A549 (cell line): Measurements from ENCODE around the gene AGBL4.

Experiments used
- POLR2A ChIP-seq: IDR thresholded peaks from 2 replicates; pipeline ENCODE4 v1.6.1; 2012; ENCODE audit warnings: mild to moderate bottlenecking, low read length
- TF ChIP-seq, protein P1 (sequence below): fragments of >200 bp; sonication (Bioruptor Twin); formaldehyde crosslinking; IDR thresholded peaks from 3 replicates; pipeline ENCODE4 v1.5.1; 2016

DNA sequence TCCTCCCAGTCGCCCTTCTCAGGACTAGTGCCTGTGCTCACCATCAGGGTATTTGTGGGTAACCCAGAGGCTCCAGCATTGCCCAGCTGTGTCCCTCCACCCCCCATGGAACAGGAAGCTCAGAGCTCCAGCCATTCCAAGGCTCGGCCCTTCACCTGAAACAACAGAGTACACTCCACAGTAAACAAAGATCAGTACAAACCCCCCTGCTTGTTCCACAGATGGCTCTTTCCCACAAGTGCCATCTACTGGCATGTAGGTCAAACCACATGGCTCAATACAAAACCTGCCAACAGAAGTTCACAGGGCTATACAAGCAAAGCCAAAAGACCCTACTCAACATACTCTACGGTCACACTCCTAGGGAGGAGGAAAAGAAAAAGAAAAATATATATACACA lies 258.7 kb downstream of the AGBL4 start:
- TF ChIP-seq, protein P1, sequence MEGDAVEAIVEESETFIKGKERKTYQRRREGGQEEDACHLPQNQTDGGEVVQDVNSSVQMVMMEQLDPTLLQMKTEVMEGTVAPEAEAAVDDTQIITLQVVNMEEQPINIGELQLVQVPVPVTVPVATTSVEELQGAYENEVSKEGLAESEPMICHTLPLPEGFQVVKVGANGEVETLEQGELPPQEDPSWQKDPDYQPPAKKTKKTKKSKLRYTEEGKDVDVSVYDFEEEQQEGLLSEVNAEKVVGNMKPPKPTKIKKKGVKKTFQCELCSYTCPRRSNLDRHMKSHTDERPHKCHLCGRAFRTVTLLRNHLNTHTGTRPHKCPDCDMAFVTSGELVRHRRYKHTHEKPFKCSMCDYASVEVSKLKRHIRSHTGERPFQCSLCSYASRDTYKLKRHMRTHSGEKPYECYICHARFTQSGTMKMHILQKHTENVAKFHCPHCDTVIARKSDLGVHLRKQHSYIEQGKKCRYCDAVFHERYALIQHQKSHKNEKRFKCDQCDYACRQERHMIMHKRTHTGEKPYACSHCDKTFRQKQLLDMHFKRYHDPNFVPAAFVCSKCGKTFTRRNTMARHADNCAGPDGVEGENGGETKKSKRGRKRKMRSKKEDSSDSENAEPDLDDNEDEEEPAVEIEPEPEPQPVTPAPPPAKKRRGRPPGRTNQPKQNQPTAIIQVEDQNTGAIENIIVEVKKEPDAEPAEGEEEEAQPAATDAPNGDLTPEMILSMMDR = no peak
- TF ChIP-seq POLR2A = no peak
